IPS-20b (cell line): Measurements from ENCODE around the gene TSPAN8.
"Not testable (repeated sequence)": the region's sequence is repeated elsewhere in the genome, so short reads cannot be mapped to it uniquely, and the experiment has no call there.

Source experiments
- H3K27ac ChIP-seq: one replicate; pipeline ENCODE4 v1.5.1; 2013; ENCODE audit warnings: low read length
- H3K27me3 ChIP-seq: 2 replicates; pipeline ENCODE4 v1.6.1; 2013; ENCODE audit warnings: mild to moderate bottlenecking, low read length, inconsistent platforms; ENCODE audit not compliant: insufficient read depth
- H3K36me3 ChIP-seq: 2 replicates; pipeline ENCODE4 v1.6.1; 2013; ENCODE audit warnings: low read depth, mild to moderate bottlenecking, inconsistent platforms, low read length, moderate library complexity; ENCODE audit not compliant: insufficient read depth
- H3K4me1 ChIP-seq: 2 replicates; pipeline ENCODE4 v1.6.1; 2013; ENCODE audit warnings: mild to moderate bottlenecking, control low read depth, inconsistent platforms, low read length, moderate library complexity; ENCODE audit not compliant: insufficient read depth
- H3K4me3 ChIP-seq: 2 replicates; pipeline ENCODE4 v1.5.1; 2013; ENCODE audit warnings: mild to moderate bottlenecking, low read length, inconsistent platforms
- H3K9ac ChIP-seq: 2 replicates; pipeline ENCODE4 v1.6.1; 2013; ENCODE audit warnings: low read depth, mild to moderate bottlenecking, inconsistent platforms, low read length, moderate library complexity
- H3K9me3 ChIP-seq: 2 replicates; pipeline ENCODE4 v1.6.1; 2013; ENCODE audit warnings: mild to moderate bottlenecking, low read depth, low read length, inconsistent platforms; ENCODE audit not compliant: insufficient read depth

The TSPAN8 gene

GRCh38 chr12:71124835-71125460, 32.9 kb downstream of the TSPAN8 start:
- Histone ChIP-seq H3K4me3 (no peak overlapping the region), H3K27ac (no peak overlapping the region), H3K9ac (no peak overlapping the region), H3K9me3 (no peaks in the 10 kb centered on the region), H3K36me3 (no peaks in the 10 kb centered on the region), H3K4me1 (peaks cover 5% of the 10 kb centered on the region; the same call in 1 of the 2 replicates), H3K27me3 (no peaks in the 10 kb centered on the region)

DNA sequence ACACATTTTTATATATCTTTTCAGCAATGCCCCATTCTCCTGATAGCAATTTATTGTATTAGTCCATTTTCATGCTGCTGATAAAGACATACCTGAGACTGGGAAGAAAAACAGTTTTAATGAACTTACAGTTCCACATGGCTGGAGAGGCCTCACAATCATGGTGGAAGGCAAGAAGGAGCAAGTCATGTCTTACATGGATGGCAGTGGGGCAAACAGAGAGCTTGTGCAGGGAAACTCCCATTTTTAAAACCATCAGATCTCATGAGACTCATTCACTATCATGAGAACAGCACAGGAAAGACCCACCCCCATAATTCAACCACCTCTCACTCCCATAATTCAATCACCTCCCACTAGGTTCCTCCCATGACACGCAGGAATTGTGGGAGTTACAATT, 44.7 kb downstream of the TSPAN8 start:
- not testable (repeated sequence) for H3K36me3 ChIP-seq, H3K9ac ChIP-seq, H3K27me3 ChIP-seq, H3K4me3 ChIP-seq, H3K27ac ChIP-seq, H3K4me1 ChIP-seq
- peaks cover 11% of the 10 kb centered on the region for H3K9me3 ChIP-seq

DNA sequence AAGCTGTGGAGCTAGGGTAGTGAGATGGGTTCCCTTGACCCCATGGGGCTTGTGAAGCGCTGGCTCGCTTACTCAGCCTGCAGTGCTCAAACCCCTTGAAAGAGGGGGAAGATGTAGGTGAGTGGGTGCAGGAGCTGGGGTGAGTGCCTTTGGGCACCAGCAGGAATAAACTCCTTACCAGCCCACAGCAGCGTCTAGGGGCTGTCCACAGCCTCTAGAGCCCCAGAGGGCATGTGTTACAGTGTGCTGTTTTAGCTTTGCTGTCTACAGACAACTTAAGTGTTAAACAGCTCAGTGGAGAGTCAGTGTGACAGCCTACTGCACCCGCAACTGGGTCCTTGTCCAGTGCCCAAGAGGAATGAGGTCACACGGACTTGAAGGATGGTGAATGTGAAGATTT, 48.0 kb downstream of the TSPAN8 start:
- Histone ChIP-seq H3K27ac (no peak overlapping the region), H3K4me1 (no peaks in the 10 kb centered on the region), H3K9ac (no peak overlapping the region), H3K4me3 (no peak overlapping the region), H3K27me3 (no peaks in the 10 kb centered on the region), H3K9me3 (peaks cover 11% of the 10 kb centered on the region), H3K36me3 (no peaks in the 10 kb centered on the region)

DNA sequence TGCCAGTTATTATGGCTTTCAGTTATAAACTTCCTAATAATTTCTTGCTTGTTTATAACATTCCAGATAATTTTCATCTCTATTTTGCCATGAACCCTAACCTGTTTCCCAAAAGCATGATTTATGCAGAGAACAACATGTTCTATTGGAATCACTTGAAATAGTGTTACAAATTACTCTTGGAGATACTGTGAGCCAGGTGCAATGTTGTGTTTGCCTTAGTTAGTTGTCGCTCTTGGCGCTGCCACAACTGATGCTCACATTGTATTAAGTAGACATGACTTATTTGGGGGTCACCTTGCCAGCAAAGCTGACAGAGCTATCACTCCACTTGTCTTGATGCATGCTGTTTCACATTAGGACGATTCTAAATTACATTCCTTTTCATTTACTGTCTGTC, 49.4 kb downstream of the TSPAN8 start:
- Histone ChIP-seq H3K9ac (no peak overlapping the region), H3K27me3 (no peaks in the 10 kb centered on the region), H3K9me3 (peaks cover 14% of the 10 kb centered on the region), H3K36me3 (no peaks in the 10 kb centered on the region), H3K27ac (no peak overlapping the region), H3K4me1 (no peaks in the 10 kb centered on the region), H3K4me3 (no peak overlapping the region)

- peaks cover 14% of the 10 kb centered on the region for H3K9me3 ChIP-seq
- H3K36me3 ChIP-seq = no peaks in the 10 kb centered on the region
- H3K4me1 ChIP-seq = no peaks in the 10 kb centered on the region
- H3K27me3 ChIP-seq = no peaks in the 10 kb centered on the region
- H3K27ac ChIP-seq = no peak overlapping the region
- no peak overlapping the region for H3K9ac ChIP-seq
- no peak overlapping the region for H3K4me3 ChIP-seq
These were observed 49.9 kb downstream of the TSPAN8 start for GRCh38 chr12:71107936-71108335.

GRCh38 chr12:71105956-71106355, 51.8 kb downstream of the TSPAN8 start:
- H3K4me3 ChIP-seq = no peak overlapping the region
- H3K27ac ChIP-seq = no peak overlapping the region
- H3K36me3 ChIP-seq = no peaks in the 10 kb centered on the region
- H3K9me3 ChIP-seq = peaks cover 4% of the 10 kb centered on the region; the same call in 1 of the 2 replicates
- H3K9ac ChIP-seq = no peak overlapping the region
- H3K27me3 ChIP-seq = no peaks in the 10 kb centered on the region
- H3K4me1 ChIP-seq = no peaks in the 10 kb centered on the region

- Histone ChIP-seq H3K4me3 (no peak overlapping the region), H3K36me3 (no peaks in the 10 kb centered on the region), H3K9me3 (no peaks in the 10 kb centered on the region), H3K27me3 (no peaks in the 10 kb centered on the region), H3K4me1 (no peaks in the 10 kb centered on the region), H3K27ac (no peak overlapping the region), H3K9ac (no peak overlapping the region)
These were observed 65.5 kb downstream of the TSPAN8 start for GRCh38 chr12:71092290-71092689.

DNA sequence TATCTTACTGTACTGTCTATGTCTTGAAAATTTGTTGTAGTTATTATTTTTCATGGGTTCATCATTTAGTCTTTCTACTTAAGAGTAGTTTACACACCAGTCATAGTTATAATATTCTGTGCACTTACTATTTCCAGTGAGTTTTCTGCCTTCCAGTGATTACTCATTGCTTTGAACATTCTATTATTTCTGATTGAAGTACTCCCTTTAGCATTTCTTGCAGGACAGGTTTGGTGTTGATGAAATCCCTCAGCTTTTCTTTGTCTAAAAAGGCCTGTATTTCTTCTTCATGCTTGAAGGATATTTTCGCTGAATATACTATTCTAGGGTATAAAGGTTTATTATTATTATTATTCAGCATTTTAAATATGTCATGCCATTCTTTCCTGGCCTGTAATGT, 66.8 kb downstream of the TSPAN8 start:
- Histone ChIP-seq H3K9ac (no peak overlapping the region), H3K4me1 (no peaks in the 10 kb centered on the region), H3K27ac (no peak overlapping the region), H3K9me3 (no peaks in the 10 kb centered on the region), H3K36me3 (no peaks in the 10 kb centered on the region), H3K27me3 (no peaks in the 10 kb centered on the region), H3K4me3 (no peak overlapping the region)

DNA sequence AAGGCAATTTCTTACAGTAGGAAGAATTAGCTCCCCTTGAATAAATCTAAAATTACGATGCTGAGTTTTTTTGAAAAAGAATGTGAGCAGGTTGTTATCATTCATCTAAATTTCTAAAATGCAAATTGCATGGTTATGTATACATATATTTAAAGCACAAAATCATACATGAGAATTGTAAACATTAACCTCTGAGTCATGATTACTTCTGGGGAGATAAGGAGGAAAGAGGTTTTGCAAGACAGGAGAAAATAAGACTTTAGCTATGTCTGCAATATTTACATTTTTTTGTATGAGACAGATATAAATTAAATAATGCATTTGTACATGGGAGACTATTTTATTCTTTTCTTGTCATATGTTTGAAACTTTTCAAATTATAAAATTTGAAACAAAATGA, 72.2 kb downstream of the TSPAN8 start:
- Histone ChIP-seq H3K4me3 (no peak overlapping the region), H3K27ac (no peak overlapping the region), H3K27me3 (no peaks in the 10 kb centered on the region), H3K9me3 (no peaks in the 10 kb centered on the region), H3K9ac (no peak overlapping the region), H3K4me1 (no peaks in the 10 kb centered on the region), H3K36me3 (no peaks in the 10 kb centered on the region)

- H3K4me3 ChIP-seq = no peak overlapping the region
- H3K27ac ChIP-seq = no peak overlapping the region
- H3K9ac ChIP-seq = no peak overlapping the region
- H3K36me3 ChIP-seq = no peaks in the 10 kb centered on the region
- no peaks in the 10 kb centered on the region for H3K27me3 ChIP-seq
- no peaks in the 10 kb centered on the region for H3K4me1 ChIP-seq
- H3K9me3 ChIP-seq = no peaks in the 10 kb centered on the region
These were observed 82.1 kb downstream of the TSPAN8 start for GRCh38 chr12:71075743-71076142.
